SU-DHL-6 (cell line): ENCODE data around the gene SNX12.

Experiments
- EZH2phosphoT487 ChIP-seq: fragments of 200-600 bp; sonication (generic), shearing (Covaris generic); conservative IDR thresholded peaks from 2 replicates; pipeline ENCODE4 v1.6.1; 2018; ENCODE audit warnings: mild to moderate bottlenecking, antibody characterized with exemption, low read length, moderate library complexity, mixed read lengths
- TF ChIP-seq, protein P1 (sequence below): fragments of 200-600 bp; sonication (generic); IDR thresholded peaks from one replicate; pipeline ENCODE4 v1.5.1; 2017; ENCODE audit warnings: antibody characterized with exemption, mild to moderate bottlenecking, low read length, moderate library complexity; ENCODE audit not compliant: insufficient read depth, poor library complexity, severe bottlenecking

DNA sequence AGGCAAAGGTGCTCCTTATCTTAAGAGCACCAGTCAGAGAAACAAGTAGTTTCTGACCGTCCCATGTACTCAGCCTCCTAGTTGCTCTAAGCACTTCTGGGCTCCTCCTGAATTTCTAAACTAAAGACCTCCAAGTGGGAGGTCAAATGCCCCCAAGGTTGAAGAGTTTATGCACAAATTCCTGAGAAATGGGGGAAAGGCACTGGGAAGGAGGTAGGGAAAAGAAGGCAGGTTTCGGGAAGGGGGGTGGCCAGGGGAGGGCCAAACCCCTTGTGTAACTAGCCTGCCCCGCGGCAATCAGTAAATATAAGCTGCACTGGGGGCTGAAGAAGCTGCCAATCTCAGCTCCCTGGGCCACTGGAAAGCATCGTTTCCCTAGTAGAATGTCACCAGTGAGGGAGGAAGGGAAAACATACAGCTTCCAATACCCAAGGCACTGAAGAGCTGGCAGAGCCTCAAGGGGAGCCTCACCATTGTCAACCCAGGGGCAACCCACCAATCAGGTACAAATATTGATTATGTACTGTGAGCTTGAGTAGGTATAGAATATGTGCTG is 30.9 kb upstream of the SNX12 start:
- TF ChIP-seq, protein P1, sequence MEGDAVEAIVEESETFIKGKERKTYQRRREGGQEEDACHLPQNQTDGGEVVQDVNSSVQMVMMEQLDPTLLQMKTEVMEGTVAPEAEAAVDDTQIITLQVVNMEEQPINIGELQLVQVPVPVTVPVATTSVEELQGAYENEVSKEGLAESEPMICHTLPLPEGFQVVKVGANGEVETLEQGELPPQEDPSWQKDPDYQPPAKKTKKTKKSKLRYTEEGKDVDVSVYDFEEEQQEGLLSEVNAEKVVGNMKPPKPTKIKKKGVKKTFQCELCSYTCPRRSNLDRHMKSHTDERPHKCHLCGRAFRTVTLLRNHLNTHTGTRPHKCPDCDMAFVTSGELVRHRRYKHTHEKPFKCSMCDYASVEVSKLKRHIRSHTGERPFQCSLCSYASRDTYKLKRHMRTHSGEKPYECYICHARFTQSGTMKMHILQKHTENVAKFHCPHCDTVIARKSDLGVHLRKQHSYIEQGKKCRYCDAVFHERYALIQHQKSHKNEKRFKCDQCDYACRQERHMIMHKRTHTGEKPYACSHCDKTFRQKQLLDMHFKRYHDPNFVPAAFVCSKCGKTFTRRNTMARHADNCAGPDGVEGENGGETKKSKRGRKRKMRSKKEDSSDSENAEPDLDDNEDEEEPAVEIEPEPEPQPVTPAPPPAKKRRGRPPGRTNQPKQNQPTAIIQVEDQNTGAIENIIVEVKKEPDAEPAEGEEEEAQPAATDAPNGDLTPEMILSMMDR: no peak
- TF ChIP-seq EZH2phosphoT487: no peak
